GM23338 (cell line): ENCODE measurements around the gene CACHD1. TPM values are rescaled to one million over a fixed set of nuclear protein-coding genes. Genes with fewer than 3 reads are reported as not detected.

Source experiments
- CREB1 ChIP-seq: fragments of 250-450 bp; sonication (Bioruptor Pico); IDR thresholded peaks from 2 replicates; pipeline ENCODE4 v1.5.0; 2020; ENCODE audit warnings: low read depth, mild to moderate bottlenecking, moderate library complexity
- ETS1 ChIP-seq: IDR thresholded peaks from 2 replicates; pipeline ENCODE4 v1.6.1; 2016; ENCODE audit warnings: antibody characterized with exemption
- EZH2 ChIP-seq: fragments of 200-600 bp; sonication (generic); IDR thresholded peaks from one replicate; pipeline ENCODE4 v1.8.0; 2017; ENCODE audit warnings: antibody characterized with exemption, mild to moderate bottlenecking, low read depth; ENCODE audit not compliant: unreplicated experiment
- EZH2phosphoT487 ChIP-seq: fragments of 200-600 bp; sonication (generic); IDR thresholded peaks from one replicate; pipeline ENCODE4 v1.8.1; 2018; ENCODE audit warnings: antibody characterized with exemption; ENCODE audit not compliant: unreplicated experiment
- REST ChIP-seq: IDR thresholded peaks from one replicate; pipeline ENCODE4 v1.6.1; 2018; ENCODE audit warnings: antibody characterized with exemption; ENCODE audit not compliant: unreplicated experiment
- STAT1 ChIP-seq: IDR thresholded peaks from one replicate; pipeline ENCODE4 v1.6.1; 2016; ENCODE audit warnings: antibody characterized with exemption; ENCODE audit not compliant: unreplicated experiment
- ZNF462 ChIP-seq: fragments of 250-450 bp; sonication (Bioruptor Pico); IDR thresholded peaks from 2 replicates; pipeline ENCODE4 v1.5.0; 2020; ENCODE audit warnings: mild to moderate bottlenecking, moderate library complexity
- polyA plus RNA-seq: library from polyadenylated mRNA; unstranded; fragments of >200 nt; fragmentation: Nextera tagmentation; extraction: Ambion mirVana; gene quantifications from 2 replicates; pipeline ENCODE4 v1.2.1, GENCODE V29; 2016
- total RNA-seq: library from RNA; depleted of rRNA; stranded (reverse); fragments of >200 nt; shearing (Covaris generic); gene quantifications from 2 replicates; pipeline ENCODE4 v1.2.3, GENCODE V29; 2014

Gene CACHD1
- total and polyA plus RNA-seq, 2 experiments from 2014 or later = 12.6 to 43.7 TPM

GRCh38 chr1:64680599-64680998, 210.7 kb downstream of the CACHD1 start (continued):
- no peak for TF ChIP-seq ZNF462 (CRISPR knock-in tag)
- TF ChIP-seq STAT1 = no peak
- TF ChIP-seq CREB1 = no peak
- TF ChIP-seq EZH2phosphoT487 = no peak
- TF ChIP-seq REST = no peak
- no peak for TF ChIP-seq EZH2
- TF ChIP-seq ETS1 = no peak
